H1 (cell line): ENCODE data around the gene MAP3K6. TPM values are rescaled to one million over a fixed set of nuclear protein-coding genes. Genes with fewer than 3 reads are reported as not detected.

Source experiments
- CTCF ChIA-PET: fragments of 300-600 bp; sonication (Branson Sonifier 250); formaldehyde crosslinking; loops from one replicate; lab custom pipeline; 2021; ENCODE audit not compliant: partially characterized antibody; lab: Charles Lee
- POLR2A ChIA-PET: fragments of 300-600 bp; sonication (Branson Sonifier 250); formaldehyde crosslinking; loops from one replicate; lab custom pipeline; 2021; ENCODE audit warnings: inconsistent platforms; ENCODE audit not compliant: partially characterized antibody; lab: Charles Lee
- DNase-seq, 2 experiments: peaks; one replicate each; pipeline versions ENCODE4 v3.0.0 to v3.0.0-alpha.2; 2010 to 2022; ENCODE audit warnings: low spot score in 2 of 2, low read depth in 1 of 2, mixed read lengths in 1 of 2
- FAIRE-seq: peaks from 2 replicates; lab custom pipeline; 2011; peaks lifted over from hg19 to GRCh38; lab: Jason Lieb, UNC
- H2AFZ ChIP-seq: 2 replicates; pipeline ENCODE4 v1.8.1; 2012; ENCODE audit warnings: low read length, inconsistent platforms
- H2AK5ac ChIP-seq: 2 replicates; pipeline ENCODE4 v1.6.1; 2013; ENCODE audit warnings: low read depth, low read length
- H2BK120ac ChIP-seq: replicated peaks from 2 replicates; pipeline ENCODE3; 2013; ENCODE audit warnings: low read depth, low read length, inconsistent platforms
- H2BK12ac ChIP-seq: 2 replicates; pipeline ENCODE4 v1.6.1; 2013; ENCODE audit warnings: low read depth, low read length
- H2BK15ac ChIP-seq: 2 replicates; pipeline ENCODE4 v1.6.1; 2013; ENCODE audit warnings: low read length
- H2BK20ac ChIP-seq: 2 replicates; pipeline ENCODE4 v1.6.1; 2013; ENCODE audit warnings: low read length
- H2BK5ac ChIP-seq: 2 replicates; pipeline ENCODE4 v1.6.1; 2013; ENCODE audit warnings: low read depth, low read length
- H3K14ac ChIP-seq: 2 replicates; pipeline ENCODE4 v1.6.1; 2013; ENCODE audit warnings: inconsistent platforms; ENCODE audit not compliant: insufficient read length
- H3K18ac ChIP-seq: 2 replicates; pipeline ENCODE4 v1.6.1; 2013; ENCODE audit warnings: low read length; ENCODE audit errors: extremely low read depth
- H3K23ac ChIP-seq: 2 replicates; pipeline ENCODE4 v1.6.1; 2013; ENCODE audit warnings: inconsistent platforms; ENCODE audit not compliant: insufficient read length
- H3K23me2 ChIP-seq: 2 replicates; pipeline ENCODE4 v1.6.1; 2013; ENCODE audit warnings: low read depth, low read length
- H3K27ac ChIP-seq: 2 replicates; pipeline ENCODE4 v1.6.1; 2011; ENCODE audit warnings: low read depth, low read length, inconsistent platforms
- H3K27me3 ChIP-seq, 4 experiments: replicated peaks in 1 of 4; 1 replicate in 1 of 4; 2 replicates in 3 of 4; pipeline versions ENCODE4 v1.6.1 to v1.8.1; 2011 to 2013; ENCODE audit warnings: low read length in 3 of 4, mild to moderate bottlenecking in 3 of 4, inconsistent platforms in 2 of 4, mixed read lengths in 2 of 4, moderate library complexity in 1 of 4; ENCODE audit not compliant: control insufficient read depth in 3 of 4, insufficient read depth in 3 of 4; ENCODE audit errors: extremely low read depth in 1 of 4
- H3K36me3 ChIP-seq, 4 experiments: 2 replicates each; pipeline versions ENCODE4 v1.6.1 to v1.8.1; 2011 to 2013; ENCODE audit warnings: mild to moderate bottlenecking in 4 of 4, low read length in 3 of 4, moderate library complexity in 2 of 4, control low read depth in 1 of 4, inconsistent platforms in 1 of 4; ENCODE audit not compliant: insufficient read depth in 4 of 4, control insufficient read depth in 2 of 4
- H3K4ac ChIP-seq: replicated peaks from 2 replicates; pipeline ENCODE3; 2013; ENCODE audit warnings: low read length, low read depth, mixed read lengths, inconsistent platforms; ENCODE audit not compliant: insufficient read length
- H3K4me1 ChIP-seq, 4 experiments: replicated peaks in 1 of 4; 1 replicate in 1 of 4; 2 replicates in 3 of 4; pipeline versions ENCODE4 v1.6.1 to v1.8.1; 2011 to 2013; ENCODE audit warnings: low read length in 3 of 4, inconsistent platforms in 2 of 4, mixed read lengths in 1 of 4; ENCODE audit not compliant: insufficient read depth in 4 of 4, control insufficient read depth in 3 of 4
- H3K4me2 ChIP-seq, 2 experiments: 2 replicates each; pipeline versions ENCODE4 v1.6.1 to v1.8.1; 2011 to 2013; ENCODE audit warnings: low read depth in 2 of 2, low read length in 2 of 2, control low read depth in 1 of 2, inconsistent platforms in 1 of 2, mild to moderate bottlenecking in 1 of 2; ENCODE audit not compliant: insufficient read depth in 1 of 2
- H3K4me3 ChIP-seq, 4 experiments: fragments of 200-600, 300-600 bp in 1 of 4; sonication (generic), shearing (Covaris generic), sonication (Bioruptor Twin) in 1 of 4; 2 replicates each; pipeline versions ENCODE4 v1.5.1 to v1.8.1; 2011 to 2016; ENCODE audit warnings: low read length in 4 of 4, low read depth in 3 of 4, control low read depth in 2 of 4, inconsistent platforms in 2 of 4, mild to moderate bottlenecking in 2 of 4, mixed read lengths in 1 of 4, moderate library complexity in 1 of 4; ENCODE audit not compliant: insufficient read depth in 2 of 4; ENCODE audit errors: extremely low read depth in 1 of 4
- H3K56ac ChIP-seq: replicated peaks from 2 replicates; pipeline ENCODE3; 2013; ENCODE audit warnings: low read depth, mild to moderate bottlenecking, mixed read lengths, low read length, inconsistent platforms; ENCODE audit not compliant: insufficient read length
- H3K79me1 ChIP-seq: 2 replicates; pipeline ENCODE4 v1.6.1; 2013; ENCODE audit warnings: low read depth, low read length, control low read depth
- H3K79me2 ChIP-seq, 2 experiments: 2 replicates each; pipeline versions ENCODE4 v1.6.1 to v1.8.1; 2012 to 2013; ENCODE audit warnings: low read length in 2 of 2, mild to moderate bottlenecking in 2 of 2, inconsistent platforms in 1 of 2; ENCODE audit not compliant: insufficient read depth in 2 of 2, control insufficient read depth in 1 of 2
- H3K9ac ChIP-seq, 4 experiments: replicated peaks in 1 of 4; 1 replicate in 1 of 4; 2 replicates in 3 of 4; pipeline versions ENCODE4 v1.6.1 to v1.8.1; 2011 to 2013; ENCODE audit warnings: low read depth in 3 of 4, low read length in 3 of 4, control low read depth in 2 of 4, mild to moderate bottlenecking in 2 of 4, moderate library complexity in 2 of 4, inconsistent platforms in 1 of 4; ENCODE audit errors: extremely low read depth in 1 of 4
- H3K9me3 ChIP-seq, 2 experiments: 2 replicates each; pipeline versions ENCODE4 v1.6.1 to v1.8.1; 2012 to 2013; ENCODE audit warnings: mild to moderate bottlenecking in 2 of 2, moderate library complexity in 2 of 2, control low read depth in 1 of 2, inconsistent platforms in 1 of 2, low read depth in 1 of 2, low read length in 1 of 2, mixed read lengths in 1 of 2; ENCODE audit not compliant: insufficient read depth in 2 of 2
- H4K20me1 ChIP-seq, 2 experiments: replicated peaks in 1 of 2; 2 replicates each; pipeline versions ENCODE3 to v1.8.1; 2011 to 2013; ENCODE audit warnings: inconsistent platforms in 2 of 2, low read length in 2 of 2, mild to moderate bottlenecking in 1 of 2; ENCODE audit not compliant: insufficient read depth in 2 of 2, control insufficient read depth in 1 of 2
- H4K5ac ChIP-seq: 2 replicates; pipeline ENCODE4 v1.6.1; 2013; ENCODE audit warnings: low read length, low read depth, mixed read lengths, inconsistent platforms; ENCODE audit not compliant: insufficient read length
- H4K8ac ChIP-seq: 2 replicates; pipeline ENCODE4 v1.8.0; 2013; ENCODE audit warnings: mild to moderate bottlenecking, moderate library complexity, low read length, inconsistent platforms; ENCODE audit not compliant: insufficient read depth; ENCODE audit errors: extremely low read depth
- H4K91ac ChIP-seq: replicated peaks from 2 replicates; pipeline ENCODE3; 2013; ENCODE audit warnings: low read length, mixed read lengths, inconsistent platforms; ENCODE audit not compliant: insufficient read length
- CREB1 ChIP-seq: IDR thresholded peaks from 2 replicates; pipeline ENCODE4 v1.6.1; 2012; ENCODE audit warnings: inconsistent platforms
- EGR1 ChIP-seq: IDR thresholded peaks from 2 replicates; pipeline ENCODE4 v1.6.1; 2011; ENCODE audit warnings: low read depth, low read length, borderline replicate concordance
- NRF1 ChIP-seq: IDR thresholded peaks from 2 replicates; pipeline ENCODE4 v1.6.1; 2011; ENCODE audit warnings: mild to moderate bottlenecking, low read depth, low read length, improper control_type of control experiment
- PHF8 ChIP-seq: fragments of 200-600 bp; sonication (generic); conservative IDR thresholded peaks from 2 replicates; pipeline ENCODE4 v1.7.1; 2012; ENCODE audit warnings: low read depth, mild to moderate bottlenecking, inconsistent platforms, low read length, moderate library complexity
- RBBP5 ChIP-seq: IDR thresholded peaks from 2 replicates; pipeline ENCODE4 v1.7.1; 2012; ENCODE audit warnings: low read depth, mild to moderate bottlenecking, inconsistent platforms, low read length, moderate library complexity, borderline replicate concordance
- SIN3A ChIP-seq, 2 experiments: IDR thresholded peaks in 1 of 2; conservative IDR thresholded peaks in 1 of 2; 2 replicates each; pipeline ENCODE4 v1.6.1; 2011 to 2012; ENCODE audit warnings: low read length in 2 of 2, improper control_type of control experiment in 1 of 2, low read depth in 1 of 2, mild to moderate bottlenecking in 1 of 2
- SP1 ChIP-seq: IDR thresholded peaks from 2 replicates; pipeline ENCODE4 v1.6.1; 2011; ENCODE audit warnings: low read depth, low read length
- TAF7 ChIP-seq: optimal IDR thresholded peaks from 2 replicates; pipeline ENCODE3; 2011; ENCODE audit warnings: low read depth, mild to moderate bottlenecking, inconsistent platforms, low read length, moderate library complexity, borderline replicate concordance
- TBP ChIP-seq: IDR thresholded peaks from 2 replicates; pipeline ENCODE4 v1.6.1; 2011; ENCODE audit warnings: low read depth, low read length, improper control_type of control experiment
- WGBS, 2 experiments: shearing (Covaris generic) in 1 of 2; methylation state at CpG; one replicate each; pipeline versions ENCODE4 v1.1.6 to v1.1.7; 2013 to 2015; ENCODE audit warnings: low lambda C conversion rate in 2 of 2, mixed read lengths in 2 of 2, inconsistent platforms in 1 of 2, low coverage in 1 of 2, missing lambda C conversion rate in 1 of 2; ENCODE audit not compliant: insufficient replicate concordance in 2 of 2, insufficient coverage in 1 of 2, insufficient read length in 1 of 2; ENCODE audit errors: extremely low coverage in 1 of 2, missing lambda C conversion rate in 1 of 2; 5-methylcytosine and 5-hydroxymethylcytosine counted together
- polyA plus RNA-seq, 7 experiments: library from polyadenylated mRNA; depleted of rRNA in 3 of 7; stranded (reverse) in 5 of 7; unstranded in 2 of 7; fragments of >200 nt in 5 of 7; fragments of 200-250 nt in 2 of 7; gene quantifications; 1 replicate in 5 of 7; 2 replicates in 1 of 7; 4 replicates in 1 of 7; pipeline versions ENCODE4 v1.2.1 to v1.2.3, GENCODE V29; 2011 to 2013; ENCODE audit warnings: missing spikeins in 2 of 7, mixed read lengths in 2 of 7
- total RNA-seq: library from RNA; stranded (reverse); fragmentation: NEBNext Ultra II Directional; extraction: Animal tissue kit (Norgen Biotek cat#: 25700); gene quantifications from 2 replicates; pipeline ENCODE4 v1.2.1, GENCODE V29; 2021

The MAP3K6 gene
- total and polyA plus RNA-seq, 2 of the 8 experiments (the other 6 are each of a cell fraction or from before 2014, with no cell fraction given), result 7.4 to 7.6 TPM

- no peak overlapping the region for H3K14ac ChIP-seq
- no peak overlapping the region for H2AK5ac ChIP-seq
- no peak overlapping the region for H2BK12ac ChIP-seq
- no peak overlapping the region for H4K91ac ChIP-seq
- FAIRE-seq (no peak), DNase-seq (peak in 1 of 2 experiments; percentile 91)
- peak overlapping the region; percentile 62 to 71 (median 64) for H3K4me3 ChIP-seq
- H3K36me3 ChIP-seq, result no peaks in the 10 kb centered on the region
- no peak overlapping the region for H2BK5ac ChIP-seq
- H3K4me2 ChIP-seq, result peak overlapping the region; percentile 85 to 97
- H3K4me1 ChIP-seq, result peaks cover 3 to 18% (median 7%) of the 10 kb centered on the region in 4 experiments
- ChIA-PET CTCF (interaction anchor here (0.8 to 28.8 kb wide), 18 partner anchors 10 to 241 kb away, joined by 3 to 625 read pairs (median 8); partner anchors contain the start of genes CD164L2, FCN3, GPR3 and SYTL1), POLR2A (interaction anchor here (0.8 to 10.3 kb wide), 12 partner anchors 13 to 334 kb away, joined by 3 to 101 read pairs (median 4); partner anchors contain the start of gene CD164L2)
- TF ChIP-seq EGR1 (peak; percentile 90), SIN3A (conservative IDR thresholded peaks at IDR 0.05 in 1 of 2, IDR thresholded peaks at IDR 0.05 in 1 of 2; ENCODE audit: low read depth in 1 of 2, low read length in 2 of 2) (peak in 1 of 2 experiments; percentile 15; a peak in 1 of 4 replicates), RBBP5 (0 out of 2 replicates have a peak, but pooled peaks have one; percentile 37), TAF7 (no peak), NRF1 (peak; percentile 15; the same call in 1 of the 2 replicates), SP1 (no peak), CREB1 (peak; percentile 33; the same call in 1 of the 2 replicates), TBP (peak; percentile 26; the same call in 1 of the 2 replicates), PHF8 (peak; percentile 51; the same call in 1 of the 2 replicates)
- no peak overlapping the region for H3K18ac ChIP-seq
- H2BK120ac ChIP-seq, result no peak overlapping the region
- H2AFZ ChIP-seq, result peak overlapping the region; percentile 41; the same call in 1 of the 2 replicates
- peak overlapping the region; percentile 28 for H4K5ac ChIP-seq
- peak overlapping the region; percentile 27; the same call in 1 of the 2 replicates for H3K27ac ChIP-seq
- 4% methylated on average over 22 of the region's 30 CpGs; no CpG with 5 or more reads in 1 of the 2 experiments for WGBS, 2 experiments
- H3K56ac ChIP-seq, result no peak overlapping the region
- no peaks in the 10 kb centered on the region for H3K9me3 ChIP-seq
- H3K4ac ChIP-seq, result no peak overlapping the region
- no peak overlapping the region for H2BK15ac ChIP-seq
- H3K79me1 ChIP-seq, result no peaks in the 10 kb centered on the region
- H3K23ac ChIP-seq, result no peak overlapping the region
- peak overlapping the region in 3 of 4 experiments; percentile 45 to 73 (median 55); a peak in 5 of 7 replicates for H3K9ac ChIP-seq
- H2BK20ac ChIP-seq, result no peak overlapping the region
- H3K23me2 ChIP-seq, result peaks cover 2% of the 10 kb centered on the region; the same call in 1 of the 2 replicates
- no peaks in the 10 kb centered on the region for H3K79me2 ChIP-seq
- peak overlapping the region; percentile 12; the same call in 1 of the 2 replicates for H4K8ac ChIP-seq
- H4K20me1 ChIP-seq, result peaks cover 0 to 2% of the 10 kb centered on the region in 2 experiments
- H3K27me3 ChIP-seq, result peaks cover 2 to 10% (median 6%) of the 10 kb centered on the region in 4 experiments; a peak in 6 of 7 replicates
These were observed 699 bp downstream of the MAP3K6 start for GRCh38 chr1:27366113-27366410.
